Measurements from ENCODE around the gene USP6NL. TPM values are rescaled to one million over a fixed set of nuclear protein-coding genes. Genes with fewer than 3 reads are reported as not detected.
"Not testable (repeated sequence)": the region's sequence is repeated elsewhere in the genome, so short reads cannot be mapped to it uniquely, and the experiment has no call there.

USP6NL gene
- total RNA-seq, 1 donor from 2014 or later, result 29.6 TPM

DNA sequence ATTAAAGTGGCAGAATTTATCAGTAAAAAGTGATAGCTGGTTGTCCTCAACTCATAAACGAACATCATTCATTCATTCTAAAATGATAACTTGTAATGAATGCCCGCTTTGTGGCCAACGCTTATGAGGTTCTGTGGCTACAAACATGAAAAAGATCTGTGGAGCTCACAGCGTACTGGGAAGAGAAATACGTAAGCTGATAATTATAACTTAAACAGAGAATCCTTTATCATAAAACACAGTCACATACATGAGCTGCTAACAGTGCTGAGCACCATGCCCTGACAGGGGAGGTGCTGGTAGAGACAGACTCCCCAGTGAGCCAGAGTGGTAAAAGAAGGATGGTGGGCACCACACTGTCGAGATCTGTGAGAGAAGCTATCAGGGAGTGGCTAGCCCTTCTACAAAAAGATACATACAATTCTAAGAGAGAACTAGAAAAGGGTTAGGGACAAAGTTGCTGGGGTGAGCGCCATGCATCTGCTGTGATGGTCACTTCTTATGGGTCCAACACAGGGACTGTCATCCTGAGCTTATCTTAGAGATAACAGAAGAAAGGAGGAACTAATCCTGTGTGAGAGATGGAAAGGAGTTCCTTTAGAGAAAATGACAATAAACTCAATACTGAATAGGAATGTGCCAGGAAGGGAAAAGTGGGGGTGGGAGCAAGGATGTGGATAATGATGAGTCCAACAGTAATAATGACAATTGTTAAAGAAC is 106.7 kb downstream of the USP6NL start:
- Mint-ChIP-seq H3K9me3 (no peaks in the 10 kb centered on the region), H3K4me1 (ENCODE audit: unreplicated experiment) (peaks cover 5% of the 10 kb centered on the region), H3K4me3 (no peak overlapping the region), H3K27me3 (no peaks in the 10 kb centered on the region), H3K36me3 (peaks cover 11% of the 10 kb centered on the region), H3K27ac (no peak overlapping the region)
- TF ChIP-seq, protein P1, sequence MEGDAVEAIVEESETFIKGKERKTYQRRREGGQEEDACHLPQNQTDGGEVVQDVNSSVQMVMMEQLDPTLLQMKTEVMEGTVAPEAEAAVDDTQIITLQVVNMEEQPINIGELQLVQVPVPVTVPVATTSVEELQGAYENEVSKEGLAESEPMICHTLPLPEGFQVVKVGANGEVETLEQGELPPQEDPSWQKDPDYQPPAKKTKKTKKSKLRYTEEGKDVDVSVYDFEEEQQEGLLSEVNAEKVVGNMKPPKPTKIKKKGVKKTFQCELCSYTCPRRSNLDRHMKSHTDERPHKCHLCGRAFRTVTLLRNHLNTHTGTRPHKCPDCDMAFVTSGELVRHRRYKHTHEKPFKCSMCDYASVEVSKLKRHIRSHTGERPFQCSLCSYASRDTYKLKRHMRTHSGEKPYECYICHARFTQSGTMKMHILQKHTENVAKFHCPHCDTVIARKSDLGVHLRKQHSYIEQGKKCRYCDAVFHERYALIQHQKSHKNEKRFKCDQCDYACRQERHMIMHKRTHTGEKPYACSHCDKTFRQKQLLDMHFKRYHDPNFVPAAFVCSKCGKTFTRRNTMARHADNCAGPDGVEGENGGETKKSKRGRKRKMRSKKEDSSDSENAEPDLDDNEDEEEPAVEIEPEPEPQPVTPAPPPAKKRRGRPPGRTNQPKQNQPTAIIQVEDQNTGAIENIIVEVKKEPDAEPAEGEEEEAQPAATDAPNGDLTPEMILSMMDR (conservative IDR thresholded peaks at IDR 0.05), result no peak
- DNase-seq (ENCODE audit: extremely low spot score, unreplicated experiment), result no peak

DNA sequence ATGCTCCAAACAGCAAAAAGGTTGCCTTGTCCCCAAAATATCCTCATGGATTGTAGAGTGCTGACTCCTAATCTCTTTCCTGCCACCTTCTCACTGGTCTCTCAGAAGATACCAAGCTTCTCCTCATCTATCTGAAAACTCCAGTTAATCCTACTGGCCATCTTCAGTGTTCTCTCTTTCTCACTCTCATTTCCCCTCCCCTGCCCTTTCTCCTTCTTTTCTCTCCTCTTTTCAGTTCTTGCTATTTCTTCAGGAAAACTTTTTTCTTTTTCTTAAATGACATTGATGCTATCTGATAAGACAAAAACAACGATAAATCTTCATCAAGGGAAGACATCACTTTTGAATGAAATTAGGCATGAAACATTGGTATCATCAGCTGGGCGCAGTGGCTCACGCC is 109.8 kb downstream of the USP6NL start:
- Mint-ChIP-seq H3K4me3 (no peak overlapping the region), H3K27ac (no peak overlapping the region), H3K4me1 (ENCODE audit: unreplicated experiment) (peaks cover 5% of the 10 kb centered on the region), H3K27me3 (no peaks in the 10 kb centered on the region), H3K9me3 (no peaks in the 10 kb centered on the region), H3K36me3 (peaks cover 16% of the 10 kb centered on the region)
- DNase-seq (ENCODE audit: extremely low spot score, unreplicated experiment), result no peak
- TF ChIP-seq, protein P1 (conservative IDR thresholded peaks at IDR 0.05), result no peak

DNA sequence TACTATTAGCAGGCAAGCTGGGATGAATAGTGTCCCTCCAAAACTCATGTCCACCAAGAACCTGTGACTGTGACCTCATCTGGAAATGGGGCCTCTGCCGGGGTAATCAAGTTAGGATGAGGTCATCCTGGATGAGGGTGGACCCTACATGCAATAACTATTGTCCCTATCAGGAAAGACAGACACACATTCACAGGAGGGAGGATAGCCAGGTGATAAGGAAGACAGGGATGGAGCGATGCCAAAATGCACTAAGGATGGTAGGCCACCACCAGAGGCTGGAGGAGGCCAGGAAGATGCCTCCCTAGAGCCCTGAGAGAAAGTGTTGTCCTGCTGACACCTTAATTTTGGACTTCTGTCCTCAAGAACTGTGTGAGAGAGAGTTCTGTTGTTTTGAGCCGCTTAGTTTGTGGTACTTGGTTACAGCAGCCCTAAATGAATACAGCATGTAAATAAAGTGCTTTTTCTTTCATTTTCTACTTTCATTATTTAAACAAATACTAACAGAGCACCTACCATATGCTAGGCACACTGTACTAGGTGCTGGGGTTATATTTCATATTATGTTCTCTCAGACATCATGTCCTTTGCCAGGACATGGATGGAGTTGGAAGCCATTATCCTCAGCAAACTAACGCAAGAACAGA is 111.9 kb downstream of the USP6NL start:
- no peak for DNase-seq (ENCODE audit: extremely low spot score, unreplicated experiment)
- Mint-ChIP-seq H3K9me3 (no peaks in the 10 kb centered on the region), H3K27me3 (no peaks in the 10 kb centered on the region), H3K4me3 (no peak overlapping the region), H3K4me1 (ENCODE audit: unreplicated experiment) (no peaks in the 10 kb centered on the region), H3K36me3 (peaks cover 22% of the 10 kb centered on the region), H3K27ac (no peak overlapping the region)
- TF ChIP-seq, protein P1 (conservative IDR thresholded peaks at IDR 0.05), result no peak

DNA sequence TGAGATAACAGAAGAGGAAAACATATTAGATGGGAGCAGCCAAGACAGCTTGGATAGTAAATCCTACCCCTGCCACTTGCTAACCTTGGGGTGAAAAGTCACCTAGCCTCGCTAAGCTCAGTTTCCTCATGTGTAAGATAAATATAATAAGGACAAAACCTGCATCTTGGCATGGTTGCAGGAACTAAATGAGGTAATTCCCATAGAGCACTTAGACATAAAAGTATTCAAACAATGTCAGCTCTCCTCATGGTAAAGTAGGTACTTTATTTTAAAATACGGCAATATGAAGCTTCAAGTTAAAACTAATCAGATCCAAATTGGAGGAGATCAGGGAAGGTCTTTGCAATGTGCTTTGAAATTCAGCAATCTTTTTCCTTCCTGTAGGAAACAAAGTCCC is 113.1 kb downstream of the USP6NL start:
- Mint-ChIP-seq H3K27ac (no peak overlapping the region), H3K4me3 (no peak overlapping the region), H3K27me3 (no peaks in the 10 kb centered on the region), H3K4me1 (ENCODE audit: unreplicated experiment) (no peaks in the 10 kb centered on the region), H3K36me3 (peaks cover 26% of the 10 kb centered on the region), H3K9me3 (no peaks in the 10 kb centered on the region)
- TF ChIP-seq, protein P1 (conservative IDR thresholded peaks at IDR 0.05), result no peak
- DNase-seq (ENCODE audit: extremely low spot score, unreplicated experiment), result no peak

DNA sequence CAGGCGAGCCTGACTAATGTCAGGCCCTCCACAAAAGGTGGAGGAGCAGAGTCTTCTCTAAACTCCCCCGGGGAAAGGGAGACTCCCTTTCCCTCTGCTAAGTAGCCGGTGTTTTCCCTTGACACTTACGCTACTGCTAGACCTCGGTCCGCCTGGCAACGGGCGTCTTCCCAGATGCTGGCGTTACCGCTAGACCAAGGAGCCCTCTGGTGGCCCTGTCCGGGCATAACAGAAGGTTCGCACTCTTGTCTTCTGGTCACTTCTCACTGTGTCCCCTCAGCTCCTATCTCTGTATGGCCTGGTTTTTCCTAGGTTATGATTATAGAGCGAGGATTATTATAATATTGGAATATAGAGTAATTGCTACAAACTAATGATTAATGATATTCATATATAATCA is 116.5 kb downstream of the USP6NL start:
- DNase-seq (ENCODE audit: extremely low spot score, unreplicated experiment); H3K4me3 Mint-ChIP-seq; H3K9me3 Mint-ChIP-seq; H3K4me1 Mint-ChIP-seq (ENCODE audit: unreplicated experiment); H3K27me3 Mint-ChIP-seq; H3K27ac Mint-ChIP-seq: not testable (repeated sequence)
- H3K36me3 Mint-ChIP-seq, result peaks cover 32% of the 10 kb centered on the region
- TF ChIP-seq, protein P1 (conservative IDR thresholded peaks at IDR 0.05), result peak; percentile 74

Measured in type B pancreatic cell (in vitro differentiated cells).